Superior temporal gyrus (tissue), 1 donor: ENCODE data around the gene BCL10.
"Not testable (repeated sequence)": the region's sequence is repeated elsewhere in the genome, so short reads cannot be mapped to it uniquely, and the experiment has no call there.

Experiments used
- DNase-seq: peaks from one replicate; pipeline ENCODE4 v3.0.0-alpha.2; 2016; ENCODE audit errors: extremely low spot score

The BCL10 gene

DNA sequence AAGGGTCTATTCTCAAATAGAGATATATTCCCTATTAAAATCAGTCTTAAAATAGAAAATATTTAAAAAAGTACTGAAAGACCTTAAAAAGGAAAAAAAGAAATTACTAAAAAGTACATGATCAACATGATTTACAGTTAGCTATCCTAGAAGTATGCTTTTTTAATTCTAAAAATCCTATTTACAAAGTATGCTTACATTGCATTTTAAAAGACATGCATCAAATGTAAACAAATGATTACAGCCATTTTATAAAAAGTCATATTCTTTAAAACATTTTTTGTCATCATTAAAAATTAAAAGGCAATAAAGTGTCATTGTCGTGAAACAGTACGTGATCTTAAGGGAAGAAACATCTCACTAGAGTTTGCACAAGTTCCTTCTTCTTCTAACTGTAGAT, 9.1 kb downstream of the BCL10 start:
- DNase-seq: no peak

DNA sequence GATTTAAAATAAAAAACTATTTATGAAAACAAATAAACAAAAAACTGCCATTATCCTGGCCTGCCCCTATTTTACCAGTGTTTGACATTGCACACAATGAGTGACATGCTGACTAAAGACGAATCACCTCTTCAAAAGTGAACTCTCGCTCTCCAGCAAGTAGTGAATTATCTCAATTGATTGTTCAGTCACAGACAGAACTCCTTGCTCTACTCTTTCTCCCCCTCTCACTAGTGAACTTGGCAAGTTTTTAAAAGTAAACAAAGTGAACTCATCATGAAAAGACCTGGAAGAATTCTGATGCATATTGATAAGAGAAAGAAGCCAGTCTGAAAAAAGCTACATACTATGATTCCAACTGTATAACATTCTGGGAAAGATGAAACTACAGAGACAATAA, 12.3 kb downstream of the BCL10 start:
- no peak for DNase-seq

DNA sequence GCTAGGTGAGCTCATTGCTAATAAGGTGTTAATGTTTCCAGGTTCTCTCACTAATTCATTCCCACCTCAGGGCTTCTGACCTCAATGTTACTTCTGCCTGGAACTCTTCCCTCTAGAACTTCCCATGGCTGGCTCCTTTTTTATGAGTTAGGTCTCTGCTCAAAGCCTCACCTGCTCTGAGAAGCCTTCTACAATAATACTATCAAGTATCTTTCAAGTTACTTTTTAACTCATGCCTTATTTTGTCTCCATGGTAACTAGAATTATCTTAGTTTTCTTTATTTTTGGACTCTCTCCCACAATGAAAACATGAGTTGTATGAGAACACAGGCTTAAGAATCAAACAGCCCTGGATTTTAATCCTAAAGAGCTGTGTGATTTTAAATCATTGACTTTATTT, 13.4 kb downstream of the BCL10 start:
- DNase-seq: no peak

DNA sequence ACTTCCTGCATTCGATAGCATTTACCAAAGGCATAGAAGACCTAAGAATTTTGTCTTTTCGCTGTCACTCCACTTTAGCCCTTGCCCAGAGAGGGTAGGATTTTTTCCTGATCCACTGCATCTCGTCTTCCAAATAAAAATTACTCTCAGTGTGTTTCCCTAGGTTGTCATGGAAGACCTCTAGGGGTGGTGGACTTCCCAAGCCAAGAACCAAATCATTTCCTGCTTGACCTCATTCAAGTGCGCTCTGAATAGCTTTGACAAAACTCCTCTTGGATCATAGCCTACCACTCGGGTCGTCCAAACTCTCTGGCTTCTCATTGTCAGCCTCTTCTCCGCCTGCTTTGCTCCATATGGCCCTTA, 16.5 kb downstream of the BCL10 start:
- DNase-seq: no peak

DNA sequence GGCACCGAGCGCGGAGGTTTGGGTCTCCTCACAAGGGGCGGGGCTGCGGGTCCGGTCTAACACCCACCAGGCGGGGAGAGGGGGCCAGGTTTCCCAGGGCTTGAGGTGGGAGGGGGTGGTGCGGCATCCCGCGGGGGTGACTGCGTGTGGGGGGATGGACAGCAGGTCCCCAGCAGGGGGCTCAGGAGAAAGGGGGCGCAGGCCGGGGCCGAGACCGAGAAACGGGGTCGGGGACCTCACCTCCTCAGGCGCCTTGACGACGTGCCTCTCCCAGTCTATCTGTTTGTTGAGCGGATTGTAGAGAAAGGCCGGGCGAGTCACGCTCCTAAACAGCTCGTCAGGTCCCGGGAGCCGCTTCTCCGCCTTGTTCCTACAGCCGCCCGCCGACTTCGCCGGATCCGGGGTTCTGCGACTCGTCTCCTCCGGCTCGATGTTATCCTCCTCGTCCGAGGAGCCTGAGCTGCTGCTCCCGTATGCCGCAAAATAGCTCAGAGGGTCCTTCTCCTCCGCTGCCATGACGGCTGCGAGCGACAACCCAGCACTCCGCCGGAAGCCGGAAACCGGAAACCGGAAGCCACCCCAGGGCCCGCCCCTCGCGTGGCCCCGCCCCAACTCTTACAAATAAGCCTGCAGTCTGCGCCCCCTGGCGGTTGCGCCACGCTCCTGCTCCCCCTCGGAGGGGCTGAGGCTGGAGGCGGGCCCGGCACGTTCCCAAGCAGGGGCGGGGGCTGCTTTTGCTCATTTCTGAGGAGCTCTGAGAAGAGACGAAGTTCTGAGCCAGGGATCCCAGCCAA, 17.1 kb downstream of the BCL10 start, which contains the start of gene C1orf52:
C1orf52 (minus strand) TSS at position 545 of the 794 bp plus-strand sequence; CDS start at position 516, 29 bp downstream.
- DNase-seq: peak; percentile 94

DNA sequence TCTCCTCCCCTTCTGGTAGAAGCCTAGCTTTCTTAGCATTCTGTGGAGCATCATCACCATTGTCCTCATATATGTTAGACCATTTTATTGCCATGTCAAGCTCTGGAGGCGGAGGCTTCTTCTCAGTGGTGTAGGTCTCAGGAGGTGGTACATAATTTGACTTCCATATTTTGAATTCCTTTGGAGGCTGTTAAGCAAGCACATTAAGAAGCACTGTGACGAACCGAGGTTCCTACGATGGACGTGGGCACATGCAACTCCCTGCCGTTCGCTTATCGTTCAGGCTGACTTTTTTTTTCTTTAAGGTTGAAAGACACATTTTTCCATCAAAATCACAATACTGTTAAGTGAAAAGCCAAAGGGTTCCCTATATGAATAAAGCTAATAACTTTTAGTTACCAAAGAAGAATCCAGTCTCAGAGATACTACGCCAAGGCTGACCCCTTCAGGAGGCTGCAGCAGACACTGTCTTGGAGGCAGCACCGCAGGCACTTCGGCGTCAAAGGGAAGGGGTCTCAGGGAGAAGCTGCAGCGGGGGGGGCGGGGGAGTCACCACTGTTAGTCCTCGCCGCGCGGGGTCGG, 17.8 kb downstream of the BCL10 start:
- no peak for DNase-seq

DNA sequence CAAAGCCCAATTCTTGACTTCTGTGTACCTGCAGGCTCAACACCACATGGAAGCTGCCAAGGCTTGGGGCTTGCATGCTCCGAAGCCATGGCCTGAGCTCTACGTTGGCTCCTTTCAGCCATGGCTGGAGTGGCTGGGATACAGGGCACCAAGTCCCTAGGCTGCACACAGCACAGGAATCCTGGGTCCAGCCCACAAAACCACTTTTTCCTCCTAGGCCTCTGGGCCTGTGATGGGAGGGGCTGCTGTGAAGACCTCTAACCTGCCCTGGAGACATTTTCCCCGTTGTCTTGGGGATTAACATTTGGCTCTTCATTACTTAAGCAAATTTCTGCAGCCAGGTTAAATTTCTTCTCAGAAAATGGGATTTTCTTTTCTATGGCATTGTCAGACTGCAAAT, 27.4 kb downstream of the BCL10 start:
- not testable (repeated sequence) for DNase-seq

DNA sequence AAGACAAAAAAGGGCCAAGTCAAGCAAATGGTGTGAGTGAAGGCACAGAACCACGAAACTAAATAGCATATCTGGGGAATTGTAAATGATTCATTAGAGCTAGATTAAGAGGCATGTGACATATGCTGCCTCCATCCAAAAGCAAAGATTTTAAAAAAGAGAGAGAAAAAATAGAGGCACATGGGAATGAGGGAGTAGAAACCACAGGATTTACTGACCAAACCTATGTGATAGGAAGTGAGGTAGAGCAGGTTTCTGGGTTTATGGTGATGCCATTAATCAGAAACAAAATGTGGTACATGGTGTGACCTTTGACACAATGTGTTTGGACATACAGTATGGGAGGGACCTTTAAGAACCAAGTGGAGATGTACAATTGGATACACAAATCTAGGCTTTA, 30.5 kb downstream of the BCL10 start:
- no peak for DNase-seq

DNA sequence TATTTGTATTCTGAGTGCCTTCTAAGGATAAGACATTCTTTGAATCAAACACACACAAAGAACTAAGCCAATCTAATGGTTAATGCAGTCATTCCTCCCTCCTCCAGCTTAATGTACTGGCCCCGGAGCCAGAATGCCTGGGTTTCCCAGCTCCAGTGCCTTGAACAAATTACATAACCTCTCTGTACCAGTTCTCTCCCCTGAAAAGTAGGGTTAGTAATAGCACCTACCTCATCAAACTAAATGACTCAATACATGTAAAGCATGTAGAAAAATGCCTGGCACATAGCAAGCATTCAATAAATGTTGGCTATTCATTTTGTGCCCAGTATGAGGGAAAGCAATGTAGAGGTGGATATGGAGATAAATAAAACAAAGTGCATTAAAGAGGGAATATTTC, 31.0 kb downstream of the BCL10 start:
- DNase-seq: no peak

DNA sequence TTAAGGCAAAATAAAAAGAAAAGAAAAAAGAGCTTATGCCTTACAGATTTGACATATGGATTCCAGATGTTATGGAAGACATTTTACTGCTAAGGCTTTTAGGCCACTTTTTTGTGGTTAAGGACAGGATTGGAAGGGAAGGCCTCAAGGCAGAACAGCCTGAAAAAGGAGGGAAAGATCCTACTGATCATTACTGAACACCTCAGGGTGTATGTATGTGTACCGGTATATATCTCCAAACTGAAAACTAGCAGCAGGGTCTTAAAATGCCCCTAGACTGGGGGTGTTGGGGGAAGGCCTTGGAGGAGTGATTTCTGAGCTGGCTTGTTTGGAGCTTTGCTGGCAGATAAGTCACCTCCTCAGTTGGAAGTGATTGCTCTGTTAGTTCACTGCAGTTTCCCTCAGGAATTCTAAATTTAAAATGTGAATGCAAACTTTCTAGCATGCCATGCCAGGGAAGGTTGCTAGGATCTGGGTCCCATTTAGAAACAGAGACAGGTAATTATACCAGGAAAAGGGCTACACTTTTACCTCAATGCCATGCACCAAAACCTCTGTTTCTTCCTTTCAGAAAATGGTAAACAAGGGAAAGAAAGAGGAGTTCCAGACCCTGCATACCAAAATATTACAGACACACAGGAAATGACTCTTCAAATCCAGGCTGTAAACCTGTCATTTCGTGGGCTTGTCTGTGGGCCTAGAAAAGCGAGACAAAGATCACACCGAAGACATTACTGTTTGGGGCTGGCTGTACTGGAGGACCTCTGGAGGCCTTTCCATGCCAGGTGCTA, 32.0 kb downstream of the BCL10 start:
- DNase-seq: no peak

DNA sequence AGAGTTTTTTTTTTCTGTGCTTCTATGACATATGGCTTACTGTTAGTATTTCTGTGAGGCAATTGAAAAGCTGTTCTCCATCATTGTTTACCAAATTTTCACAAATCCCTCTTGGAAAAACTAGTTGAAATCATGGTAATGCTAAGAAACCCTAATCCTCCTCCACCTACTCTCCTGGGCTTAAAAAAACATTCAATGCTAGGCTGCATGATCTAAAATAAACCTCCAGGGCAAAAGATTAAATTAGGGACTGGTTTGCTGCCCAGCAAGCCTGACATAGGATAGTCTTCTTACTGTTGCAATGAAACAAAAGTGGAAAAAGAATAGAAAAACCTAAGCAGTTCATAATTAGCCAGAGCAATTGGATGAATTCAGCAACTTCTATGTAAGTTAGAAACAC, 33.1 kb downstream of the BCL10 start:
- no peak for DNase-seq

DNA sequence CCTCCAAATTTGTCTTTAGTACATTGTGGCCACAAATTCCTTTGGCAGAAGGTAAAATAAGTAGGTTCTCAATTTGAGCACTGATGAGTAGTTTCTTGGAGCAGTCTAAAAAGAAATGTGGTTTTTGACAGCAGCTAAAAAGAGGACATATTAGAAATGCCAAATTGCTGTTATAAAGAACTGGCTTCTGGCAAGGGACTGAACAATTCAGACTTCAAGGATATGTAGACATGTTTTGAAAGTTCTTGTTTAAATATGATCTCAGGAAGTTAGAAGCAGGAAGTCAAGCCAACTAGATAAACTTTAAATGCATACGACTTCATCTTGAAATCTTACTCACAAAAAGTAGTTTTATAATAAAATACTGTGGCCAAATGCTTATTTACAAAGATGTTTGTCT, 35.8 kb downstream of the BCL10 start:
- DNase-seq: no peak

DNA sequence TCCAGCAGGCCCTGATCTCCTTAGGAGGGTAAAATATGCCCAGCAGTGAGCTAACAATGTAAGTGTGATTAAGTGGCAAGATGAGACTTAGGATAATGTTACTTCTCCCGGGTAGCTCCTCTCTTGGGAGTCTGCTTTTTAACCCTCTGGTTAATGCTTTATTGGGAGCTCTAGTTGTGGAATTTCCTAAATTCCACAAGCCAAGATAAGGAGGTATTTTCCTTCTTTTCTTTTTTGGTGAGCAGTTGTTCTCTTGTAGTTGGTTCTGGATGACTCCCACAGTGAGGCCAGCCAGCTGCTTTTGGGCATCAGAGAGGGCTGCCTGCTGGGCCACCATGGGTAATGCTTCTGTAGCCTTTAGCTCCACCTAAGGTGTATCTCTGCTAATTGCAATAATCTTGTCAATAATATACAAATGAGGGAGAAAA, 36.2 kb downstream of the BCL10 start:
- no peak for DNase-seq

DNA sequence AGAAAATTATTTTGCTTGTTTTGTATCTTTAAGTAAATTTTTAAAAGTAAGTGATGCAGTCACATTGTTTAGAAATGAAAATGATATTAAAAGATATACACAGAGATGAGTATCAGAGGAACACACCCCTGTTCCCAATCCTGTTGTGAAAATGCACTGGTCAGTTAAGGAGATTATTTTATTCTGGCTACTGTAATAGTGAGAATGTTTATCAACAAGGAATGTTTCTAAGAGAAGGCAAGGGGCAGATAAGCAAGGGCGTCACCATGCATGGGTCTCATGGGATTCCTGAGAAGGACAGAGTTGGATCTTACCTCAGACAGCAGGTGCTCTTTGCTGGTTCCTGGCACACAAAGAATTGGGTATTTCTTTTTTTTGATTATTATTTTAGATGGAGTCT, 38.8 kb downstream of the BCL10 start:
- no peak for DNase-seq

DNA sequence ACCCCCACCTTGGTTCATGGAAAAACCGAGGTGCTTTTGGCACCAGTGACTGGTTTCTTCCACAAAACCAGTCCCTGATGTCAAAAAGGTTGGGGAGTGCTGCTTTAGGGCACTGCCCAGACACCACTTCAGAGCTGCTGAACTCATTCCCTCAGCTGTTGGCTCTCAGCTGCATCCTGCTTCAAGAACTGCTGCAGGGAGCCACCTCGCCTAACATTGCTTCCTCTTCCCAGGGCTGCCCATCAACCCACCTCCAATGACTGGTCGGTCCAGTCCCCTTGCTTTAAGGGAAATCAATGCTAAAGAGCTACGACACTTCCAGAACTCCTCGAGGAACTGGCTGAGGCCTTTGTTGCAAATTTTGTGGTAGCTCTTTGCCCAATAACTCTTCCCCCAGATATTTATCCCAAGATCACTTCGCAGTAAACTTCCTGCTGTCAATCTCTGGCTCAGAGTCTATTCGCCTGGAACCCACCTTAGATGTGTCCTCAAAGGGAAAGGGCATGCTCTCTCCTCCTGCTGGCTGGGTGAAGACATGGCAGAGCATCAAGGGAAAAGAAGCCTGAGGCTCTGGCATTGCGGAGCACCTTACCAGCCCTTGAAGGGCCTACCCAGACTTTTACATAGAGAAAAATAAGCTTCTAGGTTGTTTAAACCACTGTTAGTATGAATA, 46.0 kb downstream of the BCL10 start:
- no peak for DNase-seq

DNA sequence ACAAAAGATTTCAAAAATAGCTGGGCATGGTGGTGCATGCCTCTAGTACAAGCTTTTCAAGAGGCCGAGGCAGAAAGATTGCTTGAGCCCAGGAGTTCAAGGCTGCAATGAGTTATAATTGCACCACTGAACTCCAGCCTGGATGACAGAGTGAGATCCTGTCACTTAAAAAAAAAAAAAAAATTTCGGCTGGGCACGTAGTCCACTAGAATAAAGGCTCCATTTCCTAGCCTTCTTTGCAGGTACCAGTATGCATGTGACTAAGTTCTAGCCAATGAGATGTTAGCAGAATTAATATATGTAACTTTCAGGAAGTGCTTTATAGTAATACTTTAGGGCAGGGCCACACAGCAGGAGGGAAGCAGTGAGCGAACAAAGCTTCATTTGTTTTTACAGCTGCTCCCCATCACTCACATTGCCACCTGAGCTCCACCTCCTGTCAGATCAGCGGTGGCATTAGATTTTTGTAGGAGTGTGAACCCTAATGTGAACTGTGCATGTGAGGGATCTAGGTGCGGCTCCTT, 46.8 kb downstream of the BCL10 start:
- no peak for DNase-seq

DNA sequence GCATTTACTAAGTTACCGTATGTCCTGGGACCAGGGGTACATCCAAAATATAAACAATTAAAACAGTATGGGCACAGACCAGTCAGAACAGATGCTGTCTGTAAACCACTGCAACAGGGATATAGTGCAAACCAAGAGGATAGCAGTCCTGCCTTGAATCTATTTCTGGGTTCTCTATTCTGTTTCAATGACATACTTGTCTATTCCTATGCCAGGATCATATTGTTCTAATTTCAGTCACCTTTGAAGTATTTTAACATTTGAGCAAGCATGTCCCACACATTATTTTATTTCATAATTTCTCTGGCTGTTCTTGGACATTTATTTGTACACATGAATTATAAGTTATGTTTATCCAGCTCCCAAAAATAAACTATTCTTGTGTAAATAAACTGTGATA, 47.5 kb downstream of the BCL10 start:
- no peak for DNase-seq

DNA sequence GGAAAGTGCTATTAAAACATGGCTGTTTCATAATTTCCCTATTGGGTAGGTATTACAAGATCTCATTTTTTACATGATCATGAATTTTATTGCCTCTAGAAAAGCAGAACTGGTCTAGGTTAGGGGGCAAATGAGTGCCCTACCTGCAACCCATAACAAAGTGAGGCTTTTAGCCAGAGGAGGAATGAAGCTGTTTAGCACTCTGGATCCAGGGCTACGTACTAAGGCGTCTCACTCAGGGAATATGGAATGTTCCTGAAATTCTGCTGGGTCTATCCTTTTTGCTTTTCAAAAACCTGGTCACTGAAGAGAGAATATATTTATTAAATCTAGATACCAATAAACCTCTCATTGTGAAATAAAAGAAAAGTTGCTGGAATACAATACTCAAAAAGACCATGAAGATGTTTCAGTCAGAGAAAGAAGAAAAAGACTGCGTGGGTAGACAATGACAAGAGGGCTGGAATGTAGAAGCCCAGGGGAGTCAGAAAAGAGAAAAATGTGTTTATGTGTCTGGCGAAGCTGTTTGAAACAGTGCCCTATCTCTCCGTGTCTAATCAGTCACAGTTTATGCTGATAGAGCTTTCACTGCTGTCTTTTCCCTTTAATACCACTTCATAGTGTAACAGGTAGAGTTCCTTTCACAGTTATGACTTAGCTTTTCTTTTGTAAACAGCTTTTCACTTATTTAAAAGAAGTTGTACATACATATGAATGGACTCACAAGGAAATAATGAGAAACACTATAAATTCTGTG, 50.6 kb downstream of the BCL10 start:
- no peak for DNase-seq

DNA sequence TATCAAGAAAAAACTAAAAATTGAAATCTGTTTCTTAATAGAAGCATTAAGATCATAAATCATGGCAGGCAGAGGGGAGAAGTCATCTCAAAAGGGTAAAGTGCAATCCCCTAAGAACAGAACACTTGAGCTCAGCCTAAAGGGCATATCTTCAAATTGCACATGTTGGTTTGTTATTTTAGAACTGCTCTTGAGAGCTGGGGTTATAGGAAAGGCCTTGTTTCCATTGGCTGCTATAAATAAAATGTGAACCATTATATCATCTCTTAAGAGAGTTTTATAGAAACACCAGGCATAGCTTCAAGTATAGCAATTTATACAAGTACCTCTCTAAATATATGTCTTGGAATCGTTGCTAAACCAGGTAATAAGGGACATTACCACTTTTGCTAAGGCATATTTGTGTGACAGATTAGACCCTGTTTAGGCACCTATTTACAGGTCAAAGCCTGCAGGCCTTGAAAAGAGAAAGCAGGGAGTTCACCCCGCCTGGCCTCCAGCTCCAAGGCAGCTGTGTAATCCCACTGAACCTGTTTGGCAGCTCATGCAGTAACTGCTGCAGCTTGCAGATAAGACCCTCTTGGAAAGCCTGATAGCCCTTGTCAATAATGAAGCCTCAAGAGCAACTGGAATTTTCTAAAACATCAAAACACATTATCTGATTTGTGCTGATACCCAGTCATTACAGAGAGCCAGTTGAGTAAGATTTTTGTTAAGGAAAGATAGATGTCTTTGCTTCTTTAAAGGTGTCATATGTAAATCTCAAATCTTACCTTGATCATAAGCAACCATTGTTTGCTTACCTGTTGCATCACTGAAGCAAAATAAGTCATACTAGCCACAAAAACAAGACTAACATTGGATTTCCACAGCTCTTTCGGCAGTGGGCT, 51.5 kb downstream of the BCL10 start:
- DNase-seq: no peak

DNA sequence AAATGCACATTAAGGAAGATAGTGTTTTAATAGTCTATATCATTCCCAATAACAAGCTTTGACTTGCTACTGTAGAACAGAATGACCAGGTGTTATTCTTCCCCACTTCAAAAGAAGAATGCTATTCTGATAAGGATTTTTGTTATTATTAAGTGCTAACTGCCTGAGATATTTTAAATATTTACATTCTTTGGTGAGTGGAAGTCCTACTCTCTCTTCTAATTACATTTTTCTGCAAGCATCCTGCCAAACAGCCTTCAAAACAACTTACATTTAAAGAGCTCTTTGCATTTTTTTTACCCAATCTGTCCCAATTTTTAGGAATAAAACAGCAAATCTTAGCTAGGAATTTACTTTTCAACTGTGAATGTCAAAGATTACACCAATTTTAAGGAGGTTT, 52.1 kb downstream of the BCL10 start:
- DNase-seq: no peak
